ENCODE data around the gene SRF.

- no peak for TF ChIP-seq RFX5 (IDR thresholded peaks at IDR 0.05; ENCODE audit: low read depth, low read length)
- TF ChIP-seq BHLHE40 (IDR thresholded peaks at IDR 0.05; ENCODE audit: low read depth, low read length), result no peak
- peak; percentile 77 for TF ChIP-seq CTCF (conservative IDR thresholded peaks at IDR 0.05; ENCODE audit: low read depth, low read length)
- no peak for TF ChIP-seq CEBPB (IDR thresholded peaks at IDR 0.05; ENCODE audit: low read depth, low read length)
- no peak for TF ChIP-seq USF2 (IDR thresholded peaks at IDR 0.05; ENCODE audit: low read depth, low read length)
- TF ChIP-seq MAFK (IDR thresholded peaks at IDR 0.05; ENCODE audit: low read depth, low read length), result no peak
- TF ChIP-seq FOS (IDR thresholded peaks at IDR 0.05; ENCODE audit: low read depth, low read length), result no peak
- no peak for TF ChIP-seq POLR2A (IDR thresholded peaks at IDR 0.05; ENCODE audit: low read depth, low read length)
- no peak for TF ChIP-seq NFE2L2 (IDR thresholded peaks at IDR 0.05; ENCODE audit: low read depth, low read length)
- TF ChIP-seq MXI1 (IDR thresholded peaks at IDR 0.05; ENCODE audit: borderline replicate concordance, low read depth, low read length), result no peak
- peak; percentile 96 for TF ChIP-seq SMC3 (IDR thresholded peaks at IDR 0.05; ENCODE audit: low read depth, low read length)
These were observed 41.5 kb upstream of the SRF start for GRCh38 chr6:43129434-43130194.

Data from IMR-90 (cell line).